Lower leg skin (tissue), 4 donors: ENCODE measurements around the gene PACC1. TPM values are rescaled to one million over a fixed set of nuclear protein-coding genes. Genes with fewer than 3 reads are reported as not detected.
A peak's percentile ranks its signal among the peaks of the same experiment; 100 is the strongest.

Experiments used
- DNase-seq, 2 donors: peaks; one replicate each; pipeline ENCODE4 v3.0.0-alpha.2; 2019; ENCODE audit warnings: low spot score in 2 of 2
- H3K4me3 ChIP-seq: fragments of 200-600 bp; sonication (generic); 2 replicates; pipeline ENCODE4 v1.5.1; 2017; ENCODE audit warnings: mild to moderate bottlenecking, low read depth; ENCODE audit not compliant: poor library complexity, severe bottlenecking
- POLR2A ChIP-seq, 2 donors: fragments of 450-650 bp; IDR thresholded peaks; one replicate each; pipeline ENCODE4 v1.6.1; 2016 to 2017; ENCODE audit warnings: antibody characterized with exemption in 2 of 2, mild to moderate bottlenecking in 1 of 2, moderate library complexity in 1 of 2
- WGBS, 2 donors: methylation state at CpG; one replicate each; pipeline ENCODE4 v1.1.5; 2018; 5-methylcytosine and 5-hydroxymethylcytosine counted together
- intact Hi-C: fragments of 100-400 bp; cut with DNase I; formaldehyde crosslinking; loops from one replicate; pipeline ENCODE4 v1.15.0; 2023; ENCODE audit warnings: low total_unique reads
- total RNA-seq, 4 donors: library from RNA; depleted of rRNA; stranded (reverse); fragments of >200 nt; gene quantifications; one replicate each; pipeline ENCODE4 v1.1.0, GENCODE V29; 2016
- TF ChIP-seq, protein P1 (sequence below), 3 donors: fragments of 450-650 bp; IDR thresholded peaks; one replicate each; pipeline ENCODE4 v1.5.1; 2016; ENCODE audit warnings: antibody characterized with exemption in 3 of 3, mild to moderate bottlenecking in 3 of 3, moderate library complexity in 2 of 3

PACC1 gene
- total RNA-seq, 4 donors from 2014 or later = 2.5 to 8.6 (median 6.1) TPM

DNA sequence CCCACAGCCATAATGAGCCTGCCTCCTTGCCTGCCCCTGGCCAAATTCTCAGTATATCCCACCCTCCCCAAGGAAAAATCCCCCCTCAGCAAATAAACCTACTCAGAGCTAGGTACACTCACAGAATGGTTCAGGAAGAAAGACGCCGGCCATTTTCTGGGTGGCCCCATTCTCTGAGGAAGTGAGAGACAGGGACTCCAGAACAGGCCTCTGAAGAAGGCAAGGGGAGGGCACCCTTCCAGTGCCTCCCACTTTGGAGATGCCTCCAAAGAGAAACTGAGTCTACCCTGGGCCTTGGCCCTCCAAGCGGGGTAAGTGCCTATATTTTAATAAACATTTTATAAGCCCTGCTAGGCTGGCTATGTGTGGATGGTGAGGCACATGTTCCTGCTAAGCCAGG lies 2.3 kb downstream of the PACC1 start:
- intact Hi-C loops = no loop called here
- no peak overlapping the region for H3K4me3 ChIP-seq
- 94 to 96% methylated on average over 3 of the region's 3 CpGs for WGBS, 2 donors
- no peak for DNase-seq
- TF ChIP-seq POLR2A (IDR thresholded peaks at IDR 0.05) = no peak
- TF ChIP-seq, protein P1, sequence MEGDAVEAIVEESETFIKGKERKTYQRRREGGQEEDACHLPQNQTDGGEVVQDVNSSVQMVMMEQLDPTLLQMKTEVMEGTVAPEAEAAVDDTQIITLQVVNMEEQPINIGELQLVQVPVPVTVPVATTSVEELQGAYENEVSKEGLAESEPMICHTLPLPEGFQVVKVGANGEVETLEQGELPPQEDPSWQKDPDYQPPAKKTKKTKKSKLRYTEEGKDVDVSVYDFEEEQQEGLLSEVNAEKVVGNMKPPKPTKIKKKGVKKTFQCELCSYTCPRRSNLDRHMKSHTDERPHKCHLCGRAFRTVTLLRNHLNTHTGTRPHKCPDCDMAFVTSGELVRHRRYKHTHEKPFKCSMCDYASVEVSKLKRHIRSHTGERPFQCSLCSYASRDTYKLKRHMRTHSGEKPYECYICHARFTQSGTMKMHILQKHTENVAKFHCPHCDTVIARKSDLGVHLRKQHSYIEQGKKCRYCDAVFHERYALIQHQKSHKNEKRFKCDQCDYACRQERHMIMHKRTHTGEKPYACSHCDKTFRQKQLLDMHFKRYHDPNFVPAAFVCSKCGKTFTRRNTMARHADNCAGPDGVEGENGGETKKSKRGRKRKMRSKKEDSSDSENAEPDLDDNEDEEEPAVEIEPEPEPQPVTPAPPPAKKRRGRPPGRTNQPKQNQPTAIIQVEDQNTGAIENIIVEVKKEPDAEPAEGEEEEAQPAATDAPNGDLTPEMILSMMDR (IDR thresholded peaks at IDR 0.05) = no peak

DNA sequence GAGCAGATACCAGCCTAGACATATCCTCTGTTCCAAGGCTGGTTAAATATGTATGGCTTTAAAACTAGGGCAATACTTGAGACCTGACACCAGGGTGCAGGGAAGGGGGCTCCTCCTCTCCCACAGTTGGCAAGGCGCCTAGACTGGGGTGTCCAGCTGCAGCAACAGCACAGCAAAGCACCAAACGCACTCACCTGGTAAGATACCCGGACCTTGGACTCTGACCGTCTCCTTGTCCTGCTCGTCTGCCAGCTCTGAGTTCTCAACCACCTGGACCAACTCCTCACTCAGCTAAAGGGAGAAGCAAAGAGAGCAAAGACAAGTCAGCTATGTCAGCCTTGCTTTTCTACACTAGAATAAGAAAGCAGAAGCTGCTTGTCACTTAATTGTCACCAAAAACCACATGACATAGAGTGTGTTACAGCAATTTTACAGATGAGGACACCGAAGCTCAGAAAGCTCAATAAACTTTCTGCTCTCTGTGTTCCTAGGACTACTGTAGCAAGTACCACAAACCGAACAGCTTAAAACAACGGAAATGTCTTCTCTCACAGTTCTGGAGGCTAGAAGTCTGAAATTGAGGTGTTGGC lies 4.4 kb downstream of the PACC1 start:
- 93 to 96% methylated on average over 8 of the region's 8 CpGs for WGBS, 2 donors
- DNase-seq = peak in 1 of 2 donors; percentile 10
- no peak for TF ChIP-seq POLR2A (IDR thresholded peaks at IDR 0.05)
- TF ChIP-seq, protein P1 (IDR thresholded peaks at IDR 0.05) = no peak
- no peak overlapping the region for H3K4me3 ChIP-seq
- intact Hi-C loops = no loop called here

DNA sequence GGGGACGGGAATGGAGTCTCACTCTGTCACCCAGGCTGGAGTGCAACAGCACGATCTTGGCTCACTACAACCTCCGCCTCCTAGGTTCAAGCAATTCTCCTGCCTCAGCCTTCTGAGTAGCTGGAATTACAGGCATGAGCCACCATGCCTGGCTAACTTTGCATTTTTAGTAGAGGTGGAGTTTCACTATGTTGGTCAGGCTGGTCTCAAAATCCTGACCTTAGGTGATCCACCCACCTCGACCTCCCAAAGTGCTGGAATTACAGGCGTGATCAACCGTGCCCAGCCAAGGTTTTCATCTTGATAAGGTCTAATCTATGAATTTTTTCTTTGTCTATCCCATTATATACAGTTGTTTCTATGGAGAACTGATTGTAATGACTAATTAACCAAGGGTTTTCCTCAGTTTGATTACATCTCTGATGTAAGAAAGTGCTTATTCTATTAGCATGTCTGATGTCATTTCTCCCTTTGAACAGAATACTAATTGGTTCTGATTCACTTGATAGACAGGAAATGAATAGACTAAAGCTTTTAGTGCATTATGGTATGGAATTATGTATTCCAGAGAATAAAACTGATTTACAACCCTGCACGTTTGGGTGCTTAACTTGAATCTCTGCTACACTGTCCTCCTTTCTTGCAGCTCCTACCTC lies 11.9 kb downstream of the PACC1 start:
- H3K4me3 ChIP-seq = no peak overlapping the region
- 66 to 68% methylated on average over 7 of the region's 7 CpGs for WGBS, 2 donors
- TF ChIP-seq, protein P1 (IDR thresholded peaks at IDR 0.05) = no peak
- TF ChIP-seq POLR2A (IDR thresholded peaks at IDR 0.05) = no peak
- DNase-seq = peak in 1 of 2 donors; percentile 17
- intact Hi-C loops = no loop called here

DNA sequence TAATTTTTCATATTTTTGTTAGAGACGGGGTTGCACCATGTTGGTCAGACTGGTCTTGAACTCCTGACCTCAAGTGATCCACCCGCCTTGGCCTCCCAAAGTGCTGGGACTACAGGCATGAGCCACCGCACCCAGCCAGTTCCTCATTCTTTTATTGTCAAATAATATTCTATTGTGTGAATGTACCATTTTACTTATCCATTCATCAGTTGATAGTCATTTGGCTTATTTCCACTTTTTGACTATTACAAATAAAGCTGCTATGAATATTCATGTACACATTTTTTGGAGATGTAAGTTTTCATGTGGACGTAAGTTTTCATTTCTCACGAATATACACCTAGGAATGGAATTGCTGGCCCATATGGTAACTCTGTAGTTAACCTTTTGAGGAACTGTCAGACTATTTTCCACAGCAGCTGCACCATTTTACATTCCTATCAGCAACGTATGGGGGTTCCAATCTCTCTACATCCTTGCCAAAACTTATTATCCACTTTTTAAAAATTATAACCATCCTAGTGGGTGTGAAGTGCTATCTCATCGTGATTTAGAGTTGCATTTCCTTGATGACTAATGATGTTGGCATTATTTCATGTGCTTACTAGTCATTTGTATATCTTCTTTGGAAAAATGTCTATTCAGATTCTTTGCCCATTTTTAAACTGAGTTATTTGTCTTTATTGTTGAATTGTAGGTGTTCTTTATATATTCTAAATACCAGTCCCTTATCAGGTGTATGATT lies 12.7 kb downstream of the PACC1 start:
- intact Hi-C loops = no loop called here
- 55 to 60% methylated on average over 7 of the region's 7 CpGs for WGBS, 2 donors
- TF ChIP-seq, protein P1 (IDR thresholded peaks at IDR 0.05) = no peak
- no peak for TF ChIP-seq POLR2A (IDR thresholded peaks at IDR 0.05)

DNA sequence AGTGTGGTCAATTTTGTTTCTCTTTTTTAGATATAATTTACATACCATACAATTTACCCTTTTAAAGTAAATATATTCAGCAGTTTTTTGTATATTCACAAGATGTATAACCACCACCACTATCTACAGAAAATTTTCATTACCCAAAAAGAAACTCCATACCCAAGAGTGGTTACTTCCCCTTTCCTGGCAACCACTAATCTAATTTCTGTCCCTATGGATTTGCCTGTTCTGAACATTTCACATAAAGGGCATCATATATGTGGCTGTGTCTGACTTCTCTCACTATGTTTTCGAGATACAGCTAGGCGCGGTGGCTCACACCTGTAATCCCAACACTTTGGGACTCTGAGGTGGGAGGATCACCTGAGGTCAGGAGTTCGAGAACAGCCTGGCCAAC lies 13.6 kb downstream of the PACC1 start:
- no peak overlapping the region for H3K4me3 ChIP-seq
- intact Hi-C loops = no loop called here
- peak in 1 of 2 donors; percentile 36 for DNase-seq
- TF ChIP-seq, protein P1 (IDR thresholded peaks at IDR 0.05) = no peak
- no peak for TF ChIP-seq POLR2A (IDR thresholded peaks at IDR 0.05)
- 91 to 97% methylated on average over 4 of the region's 4 CpGs for WGBS, 2 donors

More for the DNA sequence above, 12.7 kb downstream of the PACC1 start:
- peak in 1 of 2 donors; percentile 45 for DNase-seq
- no peak overlapping the region for H3K4me3 ChIP-seq
